HG03159 (cell line): Measurements from ENCODE around the gene SDHB.

ENCODE experiments used
- ATAC-seq: cut with Tn5 transposase; IDR thresholded peaks from one replicate; pipeline ENCODE4 v1.9.1; 2021; ENCODE audit warnings: mild to moderate bottlenecking, moderate library complexity; ENCODE audit not compliant: unreplicated experiment

SDHB gene

DNA sequence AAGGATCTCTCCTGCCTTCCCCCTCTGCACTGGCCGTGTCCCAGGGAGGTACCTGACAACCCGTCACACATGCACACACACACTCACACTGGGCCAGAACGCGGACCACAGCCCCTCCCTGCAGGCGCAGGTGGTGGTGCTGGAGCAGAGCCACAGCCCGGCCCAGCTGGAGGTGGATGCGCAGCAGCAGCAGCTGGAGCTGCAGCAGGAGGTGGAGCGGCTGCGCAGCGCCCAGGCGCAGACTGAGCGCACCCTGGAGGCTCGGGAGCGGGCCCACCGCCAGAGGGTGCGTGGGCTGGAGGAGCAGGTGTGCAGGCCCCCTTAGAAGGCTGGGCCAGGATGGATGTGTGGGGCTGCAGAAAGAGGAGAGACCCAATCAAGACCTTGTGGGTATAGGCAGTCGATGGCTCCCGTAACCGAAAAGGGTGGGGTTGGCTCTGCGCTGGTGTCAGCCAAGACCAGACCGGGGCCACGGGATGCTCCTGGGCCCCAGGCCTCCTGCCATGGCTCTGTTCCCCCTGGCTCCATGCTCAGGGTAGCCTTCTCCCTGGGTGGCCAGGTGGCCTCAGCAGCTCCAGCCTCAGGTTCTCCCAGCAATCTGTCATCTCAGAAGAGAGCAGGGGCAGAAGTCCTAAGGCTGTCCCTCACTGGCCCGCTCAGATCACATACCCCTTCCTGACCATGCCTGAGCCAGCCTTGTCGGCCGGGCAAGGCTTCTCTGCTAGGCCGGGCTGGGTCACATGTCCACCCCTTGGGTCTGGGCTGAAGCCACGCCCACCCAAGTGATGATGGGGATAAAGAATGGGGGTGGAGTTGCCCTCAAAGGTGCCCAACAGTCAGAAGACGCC is 82.3 kb downstream of the SDHB start:
- no peak for ATAC-seq

DNA sequence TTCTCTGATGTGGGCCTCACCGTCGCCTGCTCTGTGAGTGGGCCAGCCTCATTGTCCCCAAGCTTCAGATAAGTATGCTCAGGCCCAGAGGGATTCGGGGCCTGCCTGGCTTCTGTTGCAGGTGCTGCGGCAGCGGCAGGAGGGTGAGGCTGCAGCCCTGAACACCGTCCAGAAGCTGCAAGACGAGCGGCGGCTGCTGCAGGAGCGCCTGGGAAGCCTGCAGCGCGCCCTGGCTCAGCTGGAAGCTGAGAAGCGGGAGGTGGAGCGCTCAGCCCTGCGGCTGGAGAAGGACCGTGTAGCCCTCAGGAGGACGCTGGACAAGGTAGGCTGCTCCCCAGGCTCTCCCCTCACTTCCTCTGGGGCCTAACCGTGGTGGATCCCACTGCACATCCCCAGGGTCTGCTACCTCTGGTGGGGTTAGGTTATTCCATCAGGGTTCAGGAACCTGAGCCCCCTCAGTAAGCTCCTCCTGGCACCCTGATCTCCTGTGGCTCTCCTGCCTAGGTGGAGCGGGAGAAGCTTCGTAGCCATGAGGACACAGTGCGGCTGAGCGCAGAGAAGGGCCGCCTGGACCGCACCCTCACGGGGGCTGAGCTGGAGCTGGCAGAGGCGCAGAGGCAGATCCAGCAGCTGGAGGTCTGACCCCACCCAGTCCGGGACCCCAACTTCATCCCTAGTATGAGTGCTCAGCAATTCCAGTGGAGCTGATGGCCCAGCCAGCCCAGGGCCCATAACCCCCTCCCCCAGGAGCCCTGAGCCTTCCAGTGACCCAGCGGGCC is 83.5 kb downstream of the SDHB start:
- ATAC-seq: no peak

DNA sequence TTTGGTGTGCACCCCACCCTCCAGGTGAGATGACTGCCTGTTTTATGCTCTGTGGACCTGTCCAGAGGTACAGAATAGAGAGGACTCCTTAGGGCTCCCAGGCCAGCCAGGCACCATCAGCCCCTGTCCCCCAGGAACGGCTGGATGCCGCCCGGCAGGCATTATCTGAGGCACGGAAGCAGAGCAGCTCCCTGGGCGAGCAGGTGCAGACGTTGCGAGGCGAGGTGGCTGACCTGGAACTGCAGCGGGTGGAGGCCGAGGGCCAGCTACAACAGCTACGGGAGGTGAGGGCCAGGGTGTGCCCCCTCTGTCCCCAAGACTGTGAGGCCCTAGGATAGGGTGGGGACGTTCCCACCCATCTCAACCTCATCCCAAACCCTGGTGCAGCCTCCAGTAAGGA is 84.2 kb downstream of the SDHB start:
- no peak for ATAC-seq

DNA sequence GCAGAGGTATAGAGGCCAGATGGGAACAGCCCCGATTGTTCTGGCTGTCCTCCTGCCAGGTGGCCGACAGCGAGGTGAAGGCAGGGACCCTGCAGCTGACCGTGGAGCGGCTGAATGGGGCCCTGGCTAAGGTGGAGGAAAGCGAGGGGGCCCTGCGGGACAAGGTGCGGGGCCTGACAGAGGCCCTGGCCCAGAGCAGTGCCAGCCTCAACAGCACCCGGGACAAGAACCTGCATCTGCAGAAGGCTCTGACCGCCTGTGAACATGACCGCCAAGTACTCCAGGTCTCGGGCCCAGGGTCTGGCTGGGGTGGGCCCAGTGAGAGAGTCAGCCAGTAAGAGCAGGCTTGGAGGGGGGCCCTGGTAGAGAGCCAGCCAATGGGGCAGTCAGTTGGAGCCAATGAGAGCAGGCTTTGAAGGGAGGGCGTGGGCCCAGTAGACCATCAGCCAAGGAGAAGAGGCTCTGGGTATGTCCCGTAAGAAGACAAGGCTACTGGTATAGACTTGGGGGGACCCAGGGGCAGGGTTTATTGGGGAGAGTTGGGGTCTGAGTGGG is 84.7 kb downstream of the SDHB start:
- no peak for ATAC-seq
